CD4-positive, alpha-beta T cell (primary cell): ENCODE data around the gene UBE2E3. TPM values are rescaled to one million over a fixed set of nuclear protein-coding genes. Genes with fewer than 3 reads are reported as not detected.

Experiments used
- ATAC-seq: fragments of 200-7000 bp; cut with Tn5 transposase; one replicate; pipeline ENCODE4 v1.10.0; 2022; ENCODE audit warnings: mild to moderate bottlenecking; ENCODE audit not compliant: poor library complexity
- CTCF ChIA-PET: fragments of 350-600 bp; sonication (Branson Sonifier 250); formaldehyde crosslinking; loops from one replicate; lab custom pipeline; 2021; ENCODE audit warnings: antibody characterized with exemption, inconsistent platforms; lab: Charles Lee
- POLR2A ChIA-PET: fragments of 350-600 bp; sonication (Branson Sonifier 250); formaldehyde crosslinking; loops from one replicate; lab custom pipeline; 2021; ENCODE audit warnings: antibody characterized with exemption, inconsistent platforms; lab: Charles Lee
- DNase-seq, 14 experiments: peaks; one replicate each; pipeline ENCODE4 v3.0.0-alpha.2; 2013 to 2020; ENCODE audit warnings: mixed read lengths in 2 of 14
- H3K27ac ChIP-seq, 2 donors: one replicate each; pipeline versions ENCODE4 v1.5.1 to v1.7.0; 2013; ENCODE audit warnings: low read length in 2 of 2, low read depth in 1 of 2, mild to moderate bottlenecking in 1 of 2
- H3K27me3 ChIP-seq, 2 experiments: 1 replicate in 1 of 2; 2 replicates in 1 of 2; pipeline versions ENCODE4 v1.6.1 to v1.7.0; 2013; ENCODE audit warnings: low read length in 2 of 2, control low read depth in 1 of 2, mild to moderate bottlenecking in 1 of 2, moderate library complexity in 1 of 2; ENCODE audit not compliant: insufficient read depth in 2 of 2, control insufficient read depth in 1 of 2
- H3K36me3 ChIP-seq: one replicate; pipeline ENCODE4 v1.6.1; 2013; ENCODE audit warnings: low read length, control low read depth; ENCODE audit not compliant: insufficient read depth
- H3K4me1 ChIP-seq: one replicate; pipeline ENCODE4 v1.6.1; 2013; ENCODE audit warnings: low read length, control low read depth; ENCODE audit not compliant: insufficient read depth
- H3K4me3 ChIP-seq: one replicate; pipeline ENCODE4 v1.5.1; 2013; ENCODE audit warnings: mild to moderate bottlenecking, low read length, moderate library complexity
- H3K9me3 ChIP-seq, 2 experiments: 1 replicate in 1 of 2; 2 replicates in 1 of 2; pipeline versions ENCODE4 v1.6.1 to v1.7.0; 2013; ENCODE audit warnings: low read length in 2 of 2, mild to moderate bottlenecking in 2 of 2, control low read depth in 1 of 2, moderate library complexity in 1 of 2; ENCODE audit not compliant: control insufficient read depth in 1 of 2, insufficient read depth in 1 of 2
- H3K27ac Mint-ChIP-seq: one replicate; pipeline ENCODE4 v1.8.0; 2020; ENCODE audit warnings: mixed read lengths
- H3K27me3 Mint-ChIP-seq: one replicate; pipeline ENCODE4 v1.8.0; 2021; ENCODE audit warnings: mixed read lengths
- H3K36me3 Mint-ChIP-seq: one replicate; pipeline ENCODE4 v1.8.0; 2021; ENCODE audit warnings: low read depth, mixed read lengths
- H3K4me1 Mint-ChIP-seq: one replicate; pipeline ENCODE4 v1.8.0; 2021; ENCODE audit warnings: low read depth, mixed read lengths
- H3K4me3 Mint-ChIP-seq: one replicate; pipeline ENCODE4 v1.8.0; 2020; ENCODE audit warnings: mild to moderate bottlenecking, mixed read lengths
- H3K9me3 Mint-ChIP-seq: one replicate; pipeline ENCODE4 v1.8.0; 2020; ENCODE audit warnings: mixed read lengths
- CTCF ChIP-seq: fragments of 200-600 bp; IDR thresholded peaks from one replicate; pipeline ENCODE4 v1.8.0; 2022; ENCODE audit warnings: antibody characterized with exemption, mild to moderate bottlenecking
- intact Hi-C, 2 experiments: fragments of 100-400 bp; cut with DNase I in 1 of 2; cut with micrococcal nuclease in 1 of 2; formaldehyde crosslinking; loops; one replicate each; pipeline versions ENCODE4 v1.15.1 to v1.9.0; 2023 to 2025; cut with DNase I, micrococcal nuclease
- total RNA-seq, 174 experiments: library from RNA in 2 of 174; stranded (reverse) in 2 of 174; gene quantifications; one replicate each; pipeline ENCODE4 v1.2.3 and lab custom pipeline; 2021 to 2026

Gene UBE2E3
- total RNA-seq, 2 experiments from 2014 or later: 20.5 TPM

- H3K36me3 Mint-ChIP-seq: no peaks in the 10 kb centered on the region
- Histone ChIP-seq H3K36me3 (no peaks in the 10 kb centered on the region), H3K9me3 (no peaks in the 10 kb centered on the region), H3K27me3 (no peaks in the 10 kb centered on the region), H3K4me3 (no peak overlapping the region), H3K4me1 (no peaks in the 10 kb centered on the region), H3K27ac (no peak overlapping the region)
- no peaks in the 10 kb centered on the region for H3K4me1 Mint-ChIP-seq
- TF ChIP-seq CTCF: no peak
- H3K4me3 Mint-ChIP-seq: no peak overlapping the region
- ChIA-PET CTCF (no interaction called here), POLR2A (no interaction called here)
- DNase-seq (no peak), ATAC-seq (no peak)
- no peak overlapping the region for H3K27ac Mint-ChIP-seq
- no peaks in the 10 kb centered on the region for H3K9me3 Mint-ChIP-seq
- H3K27me3 Mint-ChIP-seq: peaks cover 34% of the 10 kb centered on the region
- intact Hi-C loops: no loop called here
Measured at GRCh38 chr2:180955101-180955500, 25.3 kb upstream of the UBE2E3 start.

DNA sequence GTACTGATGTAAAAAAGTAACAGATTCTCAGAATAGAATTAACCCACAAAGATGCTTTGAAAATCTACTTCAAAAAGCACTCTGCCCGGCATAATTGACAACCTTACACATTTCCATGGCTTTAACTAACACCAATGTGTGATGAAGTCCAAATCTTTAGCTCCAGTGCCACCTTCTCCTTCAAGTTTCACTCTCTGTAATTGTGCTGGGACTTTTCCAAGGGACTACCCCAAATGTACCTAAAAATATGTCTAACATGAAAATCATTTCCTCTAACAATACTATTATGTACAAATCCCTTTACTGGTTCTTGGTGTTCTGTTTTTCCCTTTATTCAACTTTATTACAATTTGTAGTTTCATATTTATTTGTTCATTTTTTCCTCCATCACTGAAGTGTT lies 20.6 kb upstream of the UBE2E3 start:
- H3K4me3 ChIP-seq: no peak overlapping the region
- TF ChIP-seq CTCF: no peak
- DNase-seq (no peak), ATAC-seq (no peak)
- Mint-ChIP-seq H3K9me3 (no peaks in the 10 kb centered on the region), H3K27me3 (peaks cover 36% of the 10 kb centered on the region), H3K36me3 (no peaks in the 10 kb centered on the region), H3K4me3 (no peak overlapping the region), H3K4me1 (no peaks in the 10 kb centered on the region), H3K27ac (no peak overlapping the region)
- CTCF ChIA-PET: interaction anchor here (1.0 kb wide), 1 partner anchor 19 kb away, joined by 3 read pairs; no protein-coding TSS in a partner anchor
- H3K9me3 ChIP-seq: no peaks in the 10 kb centered on the region
- POLR2A ChIA-PET: no interaction called here
- no peaks in the 10 kb centered on the region for H3K27me3 ChIP-seq
- no peaks in the 10 kb centered on the region for H3K4me1 ChIP-seq
- no peak overlapping the region for H3K27ac ChIP-seq
- intact Hi-C loops: no loop called here
- H3K36me3 ChIP-seq: no peaks in the 10 kb centered on the region

DNA sequence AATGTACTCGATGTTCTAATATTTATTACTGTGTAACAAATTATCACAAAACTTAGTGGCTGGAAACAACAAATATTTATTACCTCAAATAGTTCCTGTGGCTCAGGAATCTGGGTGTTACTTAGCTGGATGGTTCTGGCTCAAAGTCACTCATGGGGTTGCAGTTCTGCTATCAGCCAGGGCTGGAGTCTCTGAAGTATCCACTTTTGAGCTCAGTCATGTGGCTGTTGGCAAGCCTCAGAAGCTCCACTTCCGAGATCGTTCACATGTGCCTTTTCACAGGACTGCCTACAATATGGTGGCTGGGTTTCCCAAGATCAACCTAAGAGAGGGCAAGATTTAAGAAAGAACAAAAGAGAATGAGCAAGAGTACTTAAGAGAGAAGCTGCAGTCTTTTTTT lies 19.4 kb upstream of the UBE2E3 start:
- TF ChIP-seq CTCF: no peak
- Mint-ChIP-seq H3K27me3 (peaks cover 41% of the 10 kb centered on the region), H3K4me1 (no peaks in the 10 kb centered on the region), H3K36me3 (no peaks in the 10 kb centered on the region), H3K4me3 (no peak overlapping the region), H3K9me3 (no peaks in the 10 kb centered on the region), H3K27ac (no peak overlapping the region)
- POLR2A ChIA-PET: no interaction called here
- H3K9me3 ChIP-seq: no peaks in the 10 kb centered on the region
- H3K27me3 ChIP-seq: no peaks in the 10 kb centered on the region
- no peaks in the 10 kb centered on the region for H3K4me1 ChIP-seq
- no peak overlapping the region for H3K27ac ChIP-seq
- intact Hi-C loops: no loop called here
- H3K36me3 ChIP-seq: no peaks in the 10 kb centered on the region
- ATAC-seq (no peak), DNase-seq (no peak)
- CTCF ChIA-PET: no interaction called here
- no peak overlapping the region for H3K4me3 ChIP-seq
